Stimulated activated CD4-positive, alpha-beta T cell treated with anti-CD3 and anti-CD28 coated beads, Interleukin-4, amount 100 ng/mL, for 24 hours (primary cell): ENCODE results near the gene SFT2D3.

ENCODE experiments used
- DNase-seq: peaks from one replicate; pipeline ENCODE4 v3.0.0-alpha.2; 2020

SFT2D3 gene

GRCh38 chr2:127665267-127665893 is 35.9 kb upstream of the SFT2D3 start:
- DNase-seq: no peak

- DNase-seq: no peak
Measured at GRCh38 chr2:127669056-127669455, 32.2 kb upstream of the SFT2D3 start.

- DNase-seq: no peak
Measured at GRCh38 chr2:127670055-127670956, 31.0 kb upstream of the SFT2D3 start.

- no peak for DNase-seq
Measured at GRCh38 chr2:127670957-127671290, 30.4 kb upstream of the SFT2D3 start.

GRCh38 chr2:127671557-127672302 is 29.6 kb upstream of the SFT2D3 start:
- no peak for DNase-seq

GRCh38 chr2:127672341-127673224 is 28.7 kb upstream of the SFT2D3 start:
- no peak for DNase-seq

- DNase-seq: no peak
Measured at GRCh38 chr2:127673291-127674069, 27.8 kb upstream of the SFT2D3 start.

- DNase-seq: peak; percentile 17
Measured at GRCh38 chr2:127674241-127675209, 26.8 kb upstream of the SFT2D3 start.

GRCh38 chr2:127675331-127676261 is 25.7 kb upstream of the SFT2D3 start, which contains the start of gene LIMS2:
Gene LIMS2, minus strand, starts transcription at chr2:127675530. Its CDS starts 506 bp downstream, at chr2:127675024.
- no peak for DNase-seq

- no peak for DNase-seq
Measured at GRCh38 chr2:127676906-127677305, 24.4 kb upstream of the SFT2D3 start.

- DNase-seq: no peak
Measured at GRCh38 chr2:127678531-127678930, 22.8 kb upstream of the SFT2D3 start.

GRCh38 chr2:127678991-127679390 is 22.3 kb upstream of the SFT2D3 start:
- DNase-seq: no peak

- DNase-seq: no peak
Measured at GRCh38 chr2:127679680-127680361, 21.5 kb upstream of the SFT2D3 start.

GRCh38 chr2:127680706-127681287 is 20.5 kb upstream of the SFT2D3 start:
- DNase-seq: no peak

GRCh38 chr2:127681288-127681804 is 20.0 kb upstream of the SFT2D3 start:
- DNase-seq: no peak

GRCh38 chr2:127681976-127682857 is 19.1 kb upstream of the SFT2D3 start:
- DNase-seq: no peak

GRCh38 chr2:127683056-127683455 is 18.2 kb upstream of the SFT2D3 start:
- DNase-seq: no peak
